ENCODE results near the gene KNDC1.

- TF ChIP-seq POLR2A (IDR thresholded peaks at IDR 0.05; ENCODE audit: low read length) (no peak), GATA1 (IDR thresholded peaks at IDR 0.05; ENCODE audit: low read depth, low read length) (no peak)
Observed at GRCh38 chr10:133126431-133127290, 33.4 kb upstream of the KNDC1 start.

Measured in erythroblast (primary cell).